Neuronal stem cell (in vitro differentiated cells): ENCODE results near the gene DMKN.
"Not testable (repeated sequence)": the region's sequence is repeated elsewhere in the genome, so short reads cannot be mapped to it uniquely, and the experiment has no call there.

ENCODE experiments used
- DNase-seq: peaks from one replicate; pipeline ENCODE4 v3.0.0-alpha.2; 2013; ENCODE audit warnings: low spot score
- H2AFZ ChIP-seq: one replicate; pipeline ENCODE4 v1.6.1; 2013; ENCODE audit warnings: mild to moderate bottlenecking, low read length, inconsistent platforms
- H2AK5ac ChIP-seq: 2 replicates; pipeline ENCODE4 v1.6.1; 2013; ENCODE audit warnings: low read depth, mild to moderate bottlenecking, inconsistent platforms, low read length, moderate library complexity, mixed read lengths
- H2BK120ac ChIP-seq: 2 replicates; pipeline ENCODE4 v1.6.1; 2013; ENCODE audit warnings: low read depth, mild to moderate bottlenecking, inconsistent platforms, low read length, moderate library complexity, mixed read lengths
- H2BK12ac ChIP-seq: one replicate; pipeline ENCODE4 v1.6.1; 2013; ENCODE audit warnings: low read length, inconsistent platforms
- H2BK15ac ChIP-seq: 2 replicates; pipeline ENCODE4 v1.6.1; 2013; ENCODE audit warnings: mild to moderate bottlenecking, low read length, inconsistent platforms, mixed read lengths
- H2BK5ac ChIP-seq: one replicate; pipeline ENCODE4 v1.6.1; 2013; ENCODE audit warnings: inconsistent platforms, mild to moderate bottlenecking, low read length, moderate library complexity
- H3K14ac ChIP-seq: one replicate; pipeline ENCODE4 v1.6.1; 2013; ENCODE audit warnings: low read length, inconsistent platforms
- H3K18ac ChIP-seq: 2 replicates; pipeline ENCODE4 v1.6.1; 2013; ENCODE audit warnings: low read length, inconsistent platforms
- H3K23ac ChIP-seq: 2 replicates; pipeline ENCODE4 v1.6.1; 2013; ENCODE audit warnings: low read depth, mild to moderate bottlenecking, mixed read lengths, low read length, inconsistent platforms; ENCODE audit not compliant: poor library complexity
- H3K27ac ChIP-seq: replicated peaks from 3 replicates; pipeline ENCODE4 v1.5.1; 2013; ENCODE audit warnings: low read length, inconsistent platforms
- H3K27me3 ChIP-seq, 3 experiments: 2 replicates each; pipeline ENCODE4 v1.6.1; 2013; ENCODE audit warnings: low read length in 3 of 3, mild to moderate bottlenecking in 2 of 3, inconsistent platforms in 1 of 3, low read depth in 1 of 3, mixed read lengths in 1 of 3, moderate library complexity in 1 of 3; ENCODE audit not compliant: control insufficient read depth in 3 of 3, insufficient read depth in 3 of 3
- H3K36me3 ChIP-seq, 2 donors: replicated peaks in 1 of 2; 2 replicates each; pipeline ENCODE4 v1.6.1; 2013; ENCODE audit warnings: low read length in 2 of 2; ENCODE audit not compliant: control insufficient read depth in 2 of 2, insufficient read depth in 2 of 2
- H3K4ac ChIP-seq: 2 replicates; pipeline ENCODE4 v1.6.1; 2013; ENCODE audit warnings: inconsistent platforms, mild to moderate bottlenecking, low read length, moderate library complexity
- H3K4me1 ChIP-seq, 2 donors: 1 replicate in 1 of 2; 2 replicates in 1 of 2; pipeline ENCODE4 v1.6.1; 2013; ENCODE audit warnings: low read length in 2 of 2, low read depth in 1 of 2; ENCODE audit not compliant: control insufficient read depth in 2 of 2, insufficient read depth in 1 of 2
- H3K4me2 ChIP-seq: one replicate; pipeline ENCODE4 v1.6.1; 2013; ENCODE audit warnings: mild to moderate bottlenecking, low read length, inconsistent platforms; ENCODE audit not compliant: insufficient read depth, poor library complexity, severe bottlenecking
- H3K4me3 ChIP-seq, 2 donors: 2 replicates each; pipeline ENCODE4 v1.5.1; 2013; ENCODE audit warnings: low read length in 2 of 2, mild to moderate bottlenecking in 2 of 2, inconsistent platforms in 1 of 2, moderate library complexity in 1 of 2
- H3K79me1 ChIP-seq: one replicate; pipeline ENCODE4 v1.6.1; 2013; ENCODE audit warnings: low read depth, mild to moderate bottlenecking, inconsistent platforms, low read length, moderate library complexity
- H3K9ac ChIP-seq: one replicate; pipeline ENCODE4 v1.6.1; 2013; ENCODE audit warnings: mild to moderate bottlenecking, low read depth, low read length, inconsistent platforms; ENCODE audit not compliant: poor library complexity
- H3K9me3 ChIP-seq, 2 donors: replicated peaks in 1 of 2; 2 replicates each; pipeline versions ENCODE3 to v1.6.1; 2013; ENCODE audit warnings: low read length in 2 of 2, mild to moderate bottlenecking in 2 of 2, inconsistent platforms in 1 of 2, low read depth in 1 of 2, mixed read lengths in 1 of 2, moderate library complexity in 1 of 2; ENCODE audit not compliant: control insufficient read depth in 2 of 2, insufficient read depth in 1 of 2
- H4K8ac ChIP-seq: one replicate; pipeline ENCODE4 v1.6.1; 2013; ENCODE audit warnings: low read depth, mild to moderate bottlenecking, inconsistent platforms, low read length, moderate library complexity
- H4K91ac ChIP-seq: one replicate; pipeline ENCODE4 v1.6.1; 2013; ENCODE audit warnings: low read length, low read depth, mild to moderate bottlenecking, inconsistent platforms; ENCODE audit not compliant: poor library complexity
- WGBS, 2 donors: extraction: QIAGEN DNeasy Blood & Tissue Kit; methylation state at CpG; one replicate each; pipeline ENCODE4 v1.1.7; 2013; ENCODE audit warnings: missing lambda C conversion rate in 2 of 2, mixed read lengths in 1 of 2; ENCODE audit not compliant: insufficient read length in 2 of 2, insufficient replicate concordance in 1 of 2; ENCODE audit errors: extremely low coverage in 2 of 2; 5-methylcytosine and 5-hydroxymethylcytosine counted together

Gene DMKN

GRCh38 chr19:35461788-35462187 is 51.7 kb downstream of the DMKN start:
- H3K4me3 ChIP-seq, H3K14ac ChIP-seq: not testable (repeated sequence)

GRCh38 chr19:35461060-35461459 is 52.4 kb downstream of the DMKN start:
- no peak overlapping the region for H2AK5ac ChIP-seq
- H3K36me3 ChIP-seq = no peaks in the 10 kb centered on the region
- no peak overlapping the region for H4K91ac ChIP-seq
- H3K4me2 ChIP-seq = no peak overlapping the region
- peak overlapping the region in 1 of 2 donors; percentile 9 for H3K4me3 ChIP-seq
- H4K8ac ChIP-seq = no peak overlapping the region
- no peak overlapping the region for H3K18ac ChIP-seq
- H2BK120ac ChIP-seq = no peak overlapping the region
- no peak overlapping the region for H3K4ac ChIP-seq
- H3K4me1 ChIP-seq = no peaks in the 10 kb centered on the region
- no CpG with 5 or more reads among the region's 9 CpGs for WGBS, 2 donors
- H3K23ac ChIP-seq = no peak overlapping the region
- H2BK5ac ChIP-seq = no peak overlapping the region
- H3K79me1 ChIP-seq = no peaks in the 10 kb centered on the region
- no peak overlapping the region for H3K27ac ChIP-seq
- DNase-seq = no peak
- H2BK15ac ChIP-seq = no peak overlapping the region
- no peak overlapping the region for H2AFZ ChIP-seq
- H3K14ac ChIP-seq = no peak overlapping the region
- H3K27me3 ChIP-seq = peaks cover 0 to 9% (median 0%) of the 10 kb centered on the region in 3 experiments
- H3K9ac ChIP-seq = no peak overlapping the region
- H2BK12ac ChIP-seq = no peak overlapping the region
- H3K9me3 ChIP-seq = no peaks in the 10 kb centered on the region

More at GRCh38 chr19:35461788-35462187, 51.7 kb downstream of the DMKN start:
- not testable (repeated sequence) for H3K4me1 ChIP-seq, H4K91ac ChIP-seq, H2BK12ac ChIP-seq, H3K23ac ChIP-seq, H2BK15ac ChIP-seq, DNase-seq, H2AFZ ChIP-seq, H3K9me3 ChIP-seq, H3K4ac ChIP-seq, H3K4me2 ChIP-seq, H3K27ac ChIP-seq, H2BK120ac ChIP-seq, H3K18ac ChIP-seq, H3K9ac ChIP-seq, H2BK5ac ChIP-seq, H2AK5ac ChIP-seq, H3K79me1 ChIP-seq, H4K8ac ChIP-seq, H3K27me3 ChIP-seq, H3K36me3 ChIP-seq

- Histone ChIP-seq H3K23ac (no peak overlapping the region), H3K27me3 (peaks cover 0 to 9% (median 0%) of the 10 kb centered on the region in 3 experiments), H4K8ac (no peak overlapping the region), H2AK5ac (no peak overlapping the region), H3K4ac (no peak overlapping the region), H4K91ac (no peak overlapping the region), H2AFZ (no peak overlapping the region), H3K4me2 (no peak overlapping the region), H2BK5ac (no peak overlapping the region), H3K9me3 (no peaks in the 10 kb centered on the region), H2BK120ac (no peak overlapping the region), H3K18ac (no peak overlapping the region), H2BK12ac (no peak overlapping the region), H3K27ac (no peak overlapping the region), H2BK15ac (no peak overlapping the region), H3K14ac (no peak overlapping the region), H3K36me3 (no peaks in the 10 kb centered on the region), H3K9ac (no peak overlapping the region), H3K79me1 (no peaks in the 10 kb centered on the region), H3K4me1 (no peaks in the 10 kb centered on the region), H3K4me3 (no peak overlapping the region)
- no CpG with 5 or more reads among the region's 10 CpGs for WGBS, 2 donors
- no peak for DNase-seq
These were observed 52.8 kb downstream of the DMKN start for GRCh38 chr19:35460608-35461007.

- Histone ChIP-seq H2BK12ac (no peak overlapping the region), H3K4me2 (no peak overlapping the region), H2BK120ac (no peak overlapping the region), H3K9ac (no peak overlapping the region), H3K27ac (no peak overlapping the region), H3K27me3 (peaks cover 0 to 9% (median 0%) of the 10 kb centered on the region in 3 experiments), H3K18ac (no peak overlapping the region), H3K79me1 (no peaks in the 10 kb centered on the region), H2AFZ (no peak overlapping the region), H4K8ac (no peak overlapping the region), H2AK5ac (no peak overlapping the region), H3K9me3 (no peaks in the 10 kb centered on the region), H4K91ac (no peak overlapping the region), H3K36me3 (no peaks in the 10 kb centered on the region), H3K23ac (no peak overlapping the region), H3K14ac (no peak overlapping the region), H2BK15ac (no peak overlapping the region), H3K4me1 (no peaks in the 10 kb centered on the region), H3K4ac (no peak overlapping the region), H3K4me3 (no peak overlapping the region), H2BK5ac (no peak overlapping the region)
- no CpG with 5 or more reads among the region's 14 CpGs for WGBS, 2 donors
- no peak for DNase-seq
These were observed 53.9 kb downstream of the DMKN start for GRCh38 chr19:35459414-35460082.
